HUES6 (cell line): ENCODE data around the gene ST8SIA5.

Experiments
- H3K27ac ChIP-seq: 2 replicates; pipeline ENCODE4 v1.7.0; 2013; ENCODE audit warnings: low read depth, mild to moderate bottlenecking, low read length, inconsistent platforms
- H3K27me3 ChIP-seq: 2 replicates; pipeline ENCODE4 v1.6.1; 2013; ENCODE audit warnings: low read length; ENCODE audit not compliant: control insufficient read depth, insufficient read depth
- H3K36me3 ChIP-seq: 2 replicates; pipeline ENCODE4 v1.6.1; 2013; ENCODE audit warnings: low read length; ENCODE audit not compliant: control insufficient read depth, insufficient read depth
- H3K4me1 ChIP-seq: 2 replicates; pipeline ENCODE4 v1.6.1; 2013; ENCODE audit warnings: low read length; ENCODE audit not compliant: control insufficient read depth, insufficient read depth
- H3K4me3 ChIP-seq: 2 replicates; pipeline ENCODE4 v1.5.1; 2013; ENCODE audit warnings: low read depth, low read length
- H3K9ac ChIP-seq: one replicate; pipeline ENCODE4 v1.6.1; 2013; ENCODE audit warnings: mild to moderate bottlenecking, low read length
- H3K9me3 ChIP-seq: 2 replicates; pipeline ENCODE4 v1.6.1; 2013; ENCODE audit warnings: low read depth, low read length; ENCODE audit not compliant: control insufficient read depth, insufficient read depth

ST8SIA5 gene

DNA sequence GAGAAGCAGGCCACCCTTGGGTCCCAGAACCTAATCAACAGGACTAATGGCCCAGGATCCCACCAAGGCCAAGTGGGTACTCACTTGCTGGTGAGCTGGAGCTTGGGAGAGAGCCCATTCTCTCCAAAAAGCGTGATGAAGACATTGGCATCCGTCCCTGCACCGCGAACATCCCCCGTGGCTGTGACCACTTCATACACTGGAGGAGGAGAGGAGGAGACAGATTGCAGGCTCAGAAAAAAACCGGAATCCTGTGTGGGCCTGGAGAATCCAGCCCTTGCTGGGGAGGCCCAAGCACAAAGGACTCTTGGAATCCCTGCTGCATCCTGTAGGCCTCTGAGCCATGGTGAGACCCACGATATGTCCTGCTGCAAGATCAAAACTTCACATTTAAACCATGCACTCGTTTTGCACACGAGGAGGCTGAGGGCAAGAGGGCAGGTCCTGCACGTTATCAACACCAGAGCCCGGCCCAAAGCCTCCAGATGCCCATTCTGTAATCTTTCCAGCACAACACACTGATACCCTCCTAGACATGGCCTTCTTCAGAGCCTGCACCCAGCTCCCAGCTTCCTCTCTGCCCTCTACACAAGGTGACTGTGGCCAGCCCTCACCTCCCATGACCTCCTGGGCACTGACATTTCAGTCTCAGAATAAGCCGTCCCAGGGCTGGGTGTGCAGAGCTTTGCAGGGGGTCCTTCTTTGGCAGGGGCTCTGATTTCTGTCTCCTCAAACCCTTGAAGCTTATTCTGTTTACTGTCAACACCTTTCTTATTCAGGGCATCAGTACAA lies 107.6 kb downstream of the ST8SIA5 start:
- no peak overlapping the region for H3K9ac ChIP-seq
- no peak overlapping the region for H3K27ac ChIP-seq
- H3K9me3 ChIP-seq: no peaks in the 10 kb centered on the region
- H3K27me3 ChIP-seq: no peaks in the 10 kb centered on the region; the same call in 1 of the 2 replicates
- H3K4me3 ChIP-seq: no peak overlapping the region
- no peaks in the 10 kb centered on the region for H3K36me3 ChIP-seq
- no peaks in the 10 kb centered on the region for H3K4me1 ChIP-seq

DNA sequence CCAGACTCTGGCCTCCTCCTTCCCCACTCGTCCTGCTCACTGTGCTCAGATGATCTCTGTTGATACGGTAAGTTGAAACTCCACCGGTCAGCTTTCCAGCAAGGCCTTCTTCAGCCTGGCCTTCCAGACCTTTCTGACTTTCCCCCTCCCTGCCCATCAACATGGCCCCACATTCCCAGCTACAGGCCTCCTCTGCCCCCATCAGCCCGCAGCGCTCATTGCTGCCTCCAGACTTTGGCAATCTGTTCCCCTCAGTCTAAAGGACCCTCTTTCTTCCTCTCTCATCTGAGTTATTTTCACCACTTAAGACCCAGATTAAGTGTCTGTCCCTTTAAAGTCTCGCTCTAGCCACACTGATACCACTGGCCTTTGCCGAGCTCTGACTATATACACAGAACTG lies 110.4 kb downstream of the ST8SIA5 start:
- Histone ChIP-seq H3K27ac (no peak overlapping the region), H3K4me3 (no peak overlapping the region), H3K36me3 (no peaks in the 10 kb centered on the region), H3K9me3 (no peaks in the 10 kb centered on the region), H3K4me1 (no peaks in the 10 kb centered on the region), H3K9ac (no peak overlapping the region), H3K27me3 (no peaks in the 10 kb centered on the region; the same call in 1 of the 2 replicates)

DNA sequence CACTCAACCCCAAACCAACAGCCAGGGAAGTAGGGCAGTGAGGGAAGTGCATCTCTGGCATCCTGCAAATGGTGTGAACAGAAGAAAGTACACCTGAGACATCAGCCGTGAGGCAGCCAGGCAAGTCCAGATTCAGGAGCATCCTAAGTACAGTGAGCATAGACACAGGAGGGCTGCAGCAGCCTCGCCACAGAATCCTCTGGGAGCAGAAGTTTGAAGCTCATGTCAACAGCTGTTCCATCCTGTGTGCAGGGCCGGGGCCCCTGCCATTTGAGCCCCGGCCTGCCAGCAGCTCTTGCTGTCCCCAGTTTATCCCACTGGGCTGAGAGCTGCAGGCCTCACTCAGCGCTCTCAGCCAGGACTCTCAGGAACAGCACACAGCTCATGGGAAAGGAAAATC lies 114.3 kb downstream of the ST8SIA5 start:
- Histone ChIP-seq H3K4me1 (no peaks in the 10 kb centered on the region), H3K27ac (no peak overlapping the region), H3K27me3 (no peaks in the 10 kb centered on the region), H3K9me3 (no peaks in the 10 kb centered on the region), H3K4me3 (no peak overlapping the region), H3K9ac (no peak overlapping the region), H3K36me3 (no peaks in the 10 kb centered on the region)

DNA sequence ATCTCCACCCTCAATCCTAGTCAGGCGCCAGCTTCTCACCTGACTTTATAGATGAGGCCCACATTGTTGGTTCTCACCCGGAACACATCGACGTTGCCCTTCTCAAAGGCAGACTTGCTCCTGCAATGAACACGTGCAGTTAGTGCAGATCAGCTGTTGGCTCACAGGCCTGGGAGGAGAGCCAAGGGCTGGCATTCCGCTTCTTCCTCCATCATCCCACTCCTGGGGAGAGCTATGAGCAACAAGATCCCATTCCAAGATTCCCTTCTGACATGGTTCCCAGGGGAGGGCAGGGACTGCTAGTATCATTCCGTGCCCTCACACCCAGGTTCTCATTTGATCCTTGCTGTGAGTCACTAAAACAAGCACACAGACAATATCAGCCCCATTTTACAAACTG lies 114.9 kb downstream of the ST8SIA5 start:
- Histone ChIP-seq H3K27ac (no peak overlapping the region), H3K36me3 (no peaks in the 10 kb centered on the region), H3K4me3 (no peak overlapping the region), H3K4me1 (no peaks in the 10 kb centered on the region), H3K9ac (no peak overlapping the region), H3K9me3 (no peaks in the 10 kb centered on the region), H3K27me3 (no peaks in the 10 kb centered on the region)

DNA sequence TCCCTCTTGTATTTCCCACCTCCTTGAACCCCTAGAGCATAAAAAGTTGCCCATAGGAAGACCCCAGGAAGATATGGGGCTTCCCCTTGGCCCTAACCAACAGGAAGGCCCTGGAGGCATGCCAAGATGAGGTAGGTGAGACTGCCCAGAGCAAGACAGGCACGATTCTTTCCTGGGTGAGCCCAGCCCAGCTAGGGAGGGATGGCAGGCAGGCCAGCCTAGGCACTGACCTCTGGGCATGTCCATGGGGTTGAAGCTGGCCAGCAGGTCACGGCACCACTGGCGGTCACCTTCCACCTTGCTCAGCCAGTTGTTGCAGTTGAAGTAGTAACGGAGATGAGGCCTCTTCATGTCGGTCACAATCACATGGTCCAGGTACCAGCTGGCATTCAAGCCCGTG lies 117.5 kb downstream of the ST8SIA5 start:
- no peaks in the 10 kb centered on the region for H3K27me3 ChIP-seq
- no peak overlapping the region for H3K27ac ChIP-seq
- H3K4me3 ChIP-seq: no peak overlapping the region
- H3K4me1 ChIP-seq: no peaks in the 10 kb centered on the region
- H3K9me3 ChIP-seq: no peaks in the 10 kb centered on the region
- H3K36me3 ChIP-seq: no peaks in the 10 kb centered on the region
- H3K9ac ChIP-seq: no peak overlapping the region

DNA sequence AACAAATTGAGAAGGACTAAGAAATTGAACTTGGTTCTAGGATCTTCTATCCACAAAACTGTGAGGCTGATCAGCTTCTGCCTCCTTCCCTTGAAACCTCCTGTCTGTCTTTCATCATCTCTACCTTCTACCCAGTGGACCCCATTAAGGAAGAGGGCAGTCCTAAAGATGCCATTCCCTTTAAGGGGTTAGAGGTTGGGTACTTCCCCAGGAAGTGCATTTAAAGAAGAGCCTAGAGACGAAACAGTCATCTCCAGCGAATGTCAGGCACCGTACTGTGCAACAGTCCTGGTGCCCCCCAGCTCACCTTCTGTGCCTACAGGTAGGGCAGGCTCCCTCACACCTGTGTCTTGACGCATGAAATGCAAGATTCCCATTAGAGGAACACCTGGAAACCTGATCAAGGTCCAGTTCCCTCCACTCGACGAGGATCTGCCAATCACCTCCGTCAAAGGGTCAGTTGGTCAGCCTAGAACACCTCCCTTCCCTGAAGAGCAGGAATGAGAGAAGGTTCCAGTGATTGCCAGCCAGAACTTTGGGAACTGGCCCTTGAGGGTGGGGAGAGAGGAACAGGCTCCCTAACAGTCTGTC lies 120.7 kb downstream of the ST8SIA5 start:
- H3K9me3 ChIP-seq: peaks cover 2% of the 10 kb centered on the region; the same call in 1 of the 2 replicates
- H3K4me1 ChIP-seq: no peaks in the 10 kb centered on the region
- no peak overlapping the region for H3K27ac ChIP-seq
- H3K36me3 ChIP-seq: no peaks in the 10 kb centered on the region
- H3K4me3 ChIP-seq: no peak overlapping the region
- H3K9ac ChIP-seq: no peak overlapping the region
- H3K27me3 ChIP-seq: no peaks in the 10 kb centered on the region

DNA sequence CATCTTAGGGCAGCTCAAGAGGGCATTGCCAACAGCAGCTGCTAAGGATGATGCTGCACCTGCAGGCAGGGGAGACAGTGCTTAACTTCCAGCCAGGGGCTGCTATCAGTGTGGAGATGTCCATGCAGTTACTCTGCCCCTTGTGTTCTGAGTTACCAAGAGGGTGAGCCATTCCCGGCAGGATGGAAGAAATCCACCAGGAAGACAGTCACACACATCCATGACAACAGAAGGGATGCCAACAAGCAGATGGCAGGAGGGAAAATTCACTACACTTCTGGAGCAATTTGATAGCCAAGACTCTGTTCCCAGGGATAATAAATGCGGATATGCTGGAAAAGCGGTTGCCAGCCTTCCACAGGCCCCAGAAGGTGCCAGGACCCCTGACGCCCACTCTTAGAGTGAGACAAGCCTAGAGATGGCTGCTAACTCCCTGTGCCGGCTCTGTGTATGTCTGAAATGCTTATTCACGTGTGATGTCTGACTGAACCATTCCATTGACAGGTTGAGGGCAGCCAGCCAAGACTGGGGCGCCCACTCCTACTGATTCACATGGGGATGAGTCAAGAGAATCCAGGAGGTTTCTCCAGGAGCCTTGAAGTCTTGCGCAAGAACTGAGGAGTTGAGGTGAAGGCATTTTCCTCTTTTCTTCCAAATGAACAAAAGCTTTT lies 124.3 kb downstream of the ST8SIA5 start:
- Histone ChIP-seq H3K36me3 (no peaks in the 10 kb centered on the region), H3K27me3 (no peaks in the 10 kb centered on the region), H3K9me3 (peaks cover 2% of the 10 kb centered on the region; the same call in 1 of the 2 replicates), H3K9ac (no peak overlapping the region), H3K4me1 (no peaks in the 10 kb centered on the region), H3K27ac (no peak overlapping the region), H3K4me3 (no peak overlapping the region)

DNA sequence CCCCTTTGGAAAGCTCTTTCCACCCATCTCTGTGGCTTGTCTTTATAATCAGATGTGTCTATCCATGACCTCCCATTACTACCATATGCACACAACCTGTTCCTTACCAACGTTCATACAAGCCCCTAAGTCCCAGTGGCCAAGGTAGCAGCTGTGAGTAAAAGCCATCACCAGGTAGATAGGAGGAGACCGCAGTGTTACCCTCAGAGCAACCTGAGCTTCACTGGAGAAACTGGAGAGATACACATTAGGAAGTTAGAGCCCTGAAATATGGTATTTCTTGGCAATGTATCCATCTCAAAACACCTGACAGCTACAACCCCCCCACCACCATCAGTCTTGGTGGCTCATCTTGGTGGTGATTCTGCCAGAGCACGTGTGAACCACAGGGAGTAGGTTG lies 125.9 kb downstream of the ST8SIA5 start:
- H3K27ac ChIP-seq: no peak overlapping the region
- no peak overlapping the region for H3K4me3 ChIP-seq
- H3K4me1 ChIP-seq: no peaks in the 10 kb centered on the region
- H3K9me3 ChIP-seq: peaks cover 2% of the 10 kb centered on the region; the same call in 1 of the 2 replicates
- H3K27me3 ChIP-seq: no peaks in the 10 kb centered on the region
- H3K9ac ChIP-seq: no peak overlapping the region
- H3K36me3 ChIP-seq: no peaks in the 10 kb centered on the region

DNA sequence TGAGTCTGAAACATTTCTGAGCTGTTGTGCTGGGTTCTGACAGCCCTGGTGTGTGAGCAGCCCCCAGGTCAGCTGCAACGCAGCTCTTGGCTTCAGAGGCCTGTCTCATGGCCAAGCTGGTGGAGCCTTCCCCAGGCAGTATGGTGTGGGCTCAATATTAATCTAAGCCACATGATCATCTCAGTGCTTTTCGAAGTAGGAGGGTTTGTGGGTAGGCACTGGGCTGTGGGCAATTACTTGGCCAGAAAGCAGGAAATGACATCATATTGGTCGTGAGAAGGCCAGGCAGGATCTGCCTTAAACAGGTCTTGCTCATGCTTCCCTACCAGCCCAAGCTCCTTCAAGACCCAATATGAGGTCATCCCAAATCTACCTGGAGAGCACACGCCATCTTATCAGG lies 126.7 kb downstream of the ST8SIA5 start:
- Histone ChIP-seq H3K27me3 (no peaks in the 10 kb centered on the region), H3K9ac (no peak overlapping the region), H3K4me3 (no peak overlapping the region), H3K9me3 (peaks cover 2% of the 10 kb centered on the region; the same call in 1 of the 2 replicates), H3K36me3 (no peaks in the 10 kb centered on the region), H3K27ac (no peak overlapping the region), H3K4me1 (no peaks in the 10 kb centered on the region)

DNA sequence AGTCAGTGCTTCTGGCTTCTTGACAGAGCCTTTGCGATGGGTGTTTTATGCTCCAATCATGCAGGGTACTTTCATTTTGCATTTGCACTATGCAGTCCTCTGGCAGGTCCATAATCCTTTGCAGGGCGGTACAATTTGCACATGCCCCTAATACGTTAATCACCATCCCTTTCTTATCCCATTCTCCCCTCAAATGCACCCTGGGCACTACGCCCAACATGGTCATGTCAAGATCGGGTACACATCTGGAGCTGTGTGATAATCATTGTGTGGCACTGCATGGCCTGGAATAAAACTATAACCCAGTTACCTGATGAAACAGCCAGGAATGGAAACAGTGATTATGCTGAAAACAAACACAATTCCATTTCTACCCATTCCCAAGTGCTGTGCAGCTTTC lies 127.5 kb downstream of the ST8SIA5 start:
- H3K36me3 ChIP-seq: no peaks in the 10 kb centered on the region
- H3K27ac ChIP-seq: no peak overlapping the region

DNA sequence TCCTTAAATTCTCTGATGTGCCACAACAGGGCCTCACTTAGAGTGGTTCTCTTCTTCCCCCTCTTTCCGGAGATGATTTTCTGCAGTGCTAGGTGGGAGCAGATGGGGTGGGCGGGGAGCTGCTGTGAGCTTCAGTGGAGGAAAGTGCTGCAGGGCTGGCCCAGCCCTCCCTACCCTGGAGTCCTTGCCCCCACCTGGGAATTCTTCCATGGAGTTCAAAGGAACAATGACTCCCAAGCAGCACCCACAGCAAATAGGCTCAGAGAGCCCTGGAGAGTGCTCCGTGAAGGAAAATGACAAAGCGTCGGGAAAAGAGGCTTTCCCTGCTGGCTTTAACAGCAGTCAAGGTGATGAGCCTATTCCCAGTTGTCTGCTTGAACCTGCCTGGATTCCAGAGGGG lies 128.6 kb downstream of the ST8SIA5 start:
- no peaks in the 10 kb centered on the region for H3K27me3 ChIP-seq
- no peaks in the 10 kb centered on the region for H3K36me3 ChIP-seq
- H3K4me3 ChIP-seq: no peak overlapping the region
- no peaks in the 10 kb centered on the region for H3K4me1 ChIP-seq
- H3K27ac ChIP-seq: no peak overlapping the region
- no peaks in the 10 kb centered on the region for H3K9me3 ChIP-seq
- no peak overlapping the region for H3K9ac ChIP-seq

More for the DNA sequence above, 127.5 kb downstream of the ST8SIA5 start:
- H3K4me3 ChIP-seq: no peak overlapping the region
- peaks cover 2% of the 10 kb centered on the region; the same call in 1 of the 2 replicates for H3K9me3 ChIP-seq
- no peaks in the 10 kb centered on the region for H3K27me3 ChIP-seq
- no peak overlapping the region for H3K9ac ChIP-seq
- H3K4me1 ChIP-seq: no peaks in the 10 kb centered on the region
